Measurements from ENCODE around the gene HSF2.

DNA sequence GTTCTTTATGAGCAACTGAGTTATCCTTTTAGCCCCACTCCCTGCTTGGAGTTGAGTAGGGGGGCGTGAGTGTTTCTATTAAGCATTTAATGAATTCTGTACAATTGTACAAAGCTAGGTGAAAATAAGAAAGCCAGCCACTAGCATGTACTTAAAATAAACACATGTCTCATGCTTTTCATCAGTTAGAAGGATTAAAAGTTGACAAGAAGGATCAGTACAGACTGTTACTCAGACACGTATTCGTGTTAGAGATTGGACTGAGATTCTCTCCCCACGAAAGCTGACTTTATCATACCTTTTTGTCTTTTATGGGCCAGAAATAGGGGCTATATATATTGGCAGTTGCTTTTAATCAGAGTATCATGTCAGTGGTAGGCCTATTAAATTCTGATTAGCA lies 1.7 kb downstream of the HSF2 start:
- TF ChIP-seq POLR2AphosphoS5 (IDR thresholded peaks at IDR 0.05; ENCODE audit: low read depth, low read length) = no peak
- TF ChIP-seq FOXP2 (optimal IDR thresholded peaks at IDR 0.05; ENCODE audit: borderline replicate concordance, extremely low read depth, extremely low read length, insufficient read depth) = no peak
